HepG2 (cell line): ENCODE measurements around the gene CNBD2. TPM values are rescaled to one million over a fixed set of nuclear protein-coding genes. Genes with fewer than 3 reads are reported as not detected.

Experiments
- ATAC-seq: fragments of 200-7000 bp; cut with Tn5 transposase; 3 replicates; pipeline ENCODE4 v1.9.1; 2020; ENCODE audit warnings: mild to moderate bottlenecking, moderate library complexity
- BruUV-seq: library from RNA; stranded (reverse); fragments of 400-500 nt; replicated peaks from 2 replicates; lab custom pipeline; 2021; lab: Mats Ljungman, UMichigan
- CTCF ChIA-PET: fragments of 300-600 bp; formaldehyde crosslinking; extraction: SDS; loops from one replicate; lab custom pipeline; 2021; ENCODE audit warnings: low total read pairs, inconsistent platforms, low intra/inter-chr PET ratio; lab: Yijun Ruan, JAX
- POLR2A ChIA-PET: fragments of 350-600 bp; sonication (Branson Sonifier 250); formaldehyde crosslinking; loops from one replicate; lab custom pipeline; 2020; ENCODE audit warnings: antibody characterized with exemption, inconsistent platforms; lab: Yijun Ruan, JAX
- DNase-seq: peaks from one replicate; pipeline ENCODE4 v3.0.0-alpha.2; 2015; ENCODE audit warnings: low spot score
- FAIRE-seq: peaks from 3 replicates; lab custom pipeline; 2011; peaks lifted over from hg19 to GRCh38; lab: Jason Lieb, UNC
- H2AFZ ChIP-seq: one replicate; pipeline ENCODE4 v1.6.1; 2011; ENCODE audit warnings: low read length, inconsistent platforms
- H3K27ac ChIP-seq: fragments of 300-600 bp; 3 replicates; pipeline ENCODE4 v1.8.0; 2011; ENCODE audit warnings: mixed run types, mild to moderate bottlenecking, mixed read lengths, low read length, inconsistent platforms; ENCODE audit not compliant: insufficient read depth; ENCODE audit errors: extremely low read length
- H3K27me3 ChIP-seq, 2 experiments: fragments of 200-600 bp in 1 of 2; 2 replicates in 1 of 2; 3 replicates in 1 of 2; pipeline versions ENCODE4 v1.6.0 to v1.8.0; 2011; ENCODE audit warnings: low read length in 2 of 2, mild to moderate bottlenecking in 2 of 2, moderate library complexity in 2 of 2, inconsistent platforms in 1 of 2; ENCODE audit not compliant: insufficient read depth in 2 of 2, control insufficient read depth in 1 of 2
- H3K36me3 ChIP-seq, 2 experiments: fragments of 200-600 bp in 1 of 2; replicated peaks in 1 of 2; 2 replicates in 1 of 2; 3 replicates in 1 of 2; pipeline versions ENCODE4 v1.5.1 to v1.8.0; 2011; ENCODE audit warnings: low read length in 2 of 2, inconsistent platforms in 1 of 2; ENCODE audit not compliant: insufficient read depth in 2 of 2, control insufficient read depth in 1 of 2
- H3K4me1 ChIP-seq: 2 replicates; pipeline ENCODE4 v1.5.1; 2012; ENCODE audit warnings: low read length, inconsistent platforms; ENCODE audit not compliant: insufficient read depth
- H3K4me2 ChIP-seq: 2 replicates; pipeline ENCODE4 v1.6.0; 2011; ENCODE audit warnings: low read depth, low read length, inconsistent platforms
- H3K4me3 ChIP-seq, 3 experiments: fragments of 200-600 bp in 1 of 3; sonication (generic), shearing (Covaris generic) in 1 of 3; replicated peaks in 1 of 3; 2 replicates each; pipeline ENCODE4 v1.5.1; 2011 to 2016; ENCODE audit warnings: low read length in 3 of 3, inconsistent platforms in 2 of 3, low read depth in 2 of 3, mild to moderate bottlenecking in 2 of 3, control low read depth in 1 of 3, mixed read lengths in 1 of 3; ENCODE audit not compliant: insufficient read depth in 1 of 3
- H3K79me2 ChIP-seq: one replicate; pipeline ENCODE4 v1.6.1; 2011; ENCODE audit warnings: low read length, inconsistent platforms; ENCODE audit not compliant: insufficient read depth
- H3K9ac ChIP-seq: 2 replicates; pipeline ENCODE4 v1.6.0; 2011; ENCODE audit warnings: mild to moderate bottlenecking, low read depth, low read length, inconsistent platforms; ENCODE audit not compliant: insufficient read depth
- H3K9me3 ChIP-seq: 2 replicates; pipeline ENCODE4 v1.5.1; 2012; ENCODE audit warnings: mild to moderate bottlenecking, low read length
- H4K20me1 ChIP-seq: 2 replicates; pipeline ENCODE4 v1.6.0; 2011; ENCODE audit warnings: inconsistent platforms, mild to moderate bottlenecking, low read length, moderate library complexity; ENCODE audit not compliant: insufficient read depth
- CAMTA2 ChIP-seq: sonication (generic); formaldehyde crosslinking; IDR thresholded peaks from 2 replicates; pipeline ENCODE4 v1.4.0; 2020; ENCODE audit warnings: mild to moderate bottlenecking, missing genetic modification reagents, borderline replicate concordance
- FOXA3 ChIP-seq: IDR thresholded peaks from 2 replicates; pipeline ENCODE4 v1.6.1; 2016; ENCODE audit warnings: missing genetic modification reagents, missing compliant biosample characterization
- FOXO1 ChIP-seq: sonication (generic); formaldehyde crosslinking; IDR thresholded peaks from 2 replicates; pipeline ENCODE4 v1.4.0; 2020; ENCODE audit warnings: missing genetic modification reagents
- GABPB1 ChIP-seq: IDR thresholded peaks from 2 replicates; pipeline ENCODE4 v1.6.1; 2016; ENCODE audit warnings: mild to moderate bottlenecking, missing genetic modification reagents, moderate library complexity, missing compliant biosample characterization
- KAT7 ChIP-seq: IDR thresholded peaks from 2 replicates; pipeline ENCODE4 v1.6.1; 2018; ENCODE audit warnings: borderline replicate concordance, missing compliant biosample characterization
- MAZ ChIP-seq, 2 experiments: sonication (generic) in 1 of 2; formaldehyde crosslinking in 1 of 2; IDR thresholded peaks; 2 replicates each; pipeline versions ENCODE4 v1.5.0 to v1.6.1; 2012 to 2020; ENCODE audit warnings: low read depth in 2 of 2, mild to moderate bottlenecking in 2 of 2, borderline replicate concordance in 1 of 2, improper control_type of control experiment in 1 of 2, low read length in 1 of 2, missing genetic modification reagents in 1 of 2, moderate library complexity in 1 of 2
- SMAD3 ChIP-seq: sonication (generic); formaldehyde crosslinking; IDR thresholded peaks from 2 replicates; pipeline ENCODE4 v1.4.0; 2020; ENCODE audit warnings: missing genetic modification reagents
- TBX2 ChIP-seq: sonication (generic); formaldehyde crosslinking; IDR thresholded peaks from 2 replicates; pipeline ENCODE4 v1.5.0; 2020; ENCODE audit warnings: missing genetic modification reagents, mild to moderate bottlenecking, borderline replicate concordance
- ZFX ChIP-seq: sonication (generic); formaldehyde crosslinking; IDR thresholded peaks from 2 replicates; pipeline ENCODE4 v1.4.0; 2020; ENCODE audit warnings: mild to moderate bottlenecking, low read depth, missing genetic modification reagents, moderate library complexity
- ZNF205 ChIP-seq: IDR thresholded peaks from 2 replicates; pipeline ENCODE4 v1.6.1; 2018; ENCODE audit warnings: missing biosample characterization, missing genetic modification reagents
- ZNF34 ChIP-seq: sonication (generic); formaldehyde crosslinking; IDR thresholded peaks from 2 replicates; pipeline ENCODE4 v1.4.0; 2020; ENCODE audit warnings: mild to moderate bottlenecking, missing genetic modification reagents, borderline replicate concordance
- ZNF768 ChIP-seq: sonication (generic); formaldehyde crosslinking; IDR thresholded peaks from 2 replicates; pipeline ENCODE4 v1.4.0; 2020; ENCODE audit warnings: missing genetic modification reagents
- ZNF788 ChIP-seq: sonication (generic); formaldehyde crosslinking; IDR thresholded peaks from 2 replicates; pipeline ENCODE4 v1.5.0; 2020; ENCODE audit warnings: mild to moderate bottlenecking, missing genetic modification reagents, borderline replicate concordance
- ZSCAN22 ChIP-seq: sonication (generic); formaldehyde crosslinking; IDR thresholded peaks from 2 replicates; pipeline ENCODE4 v1.4.0; 2020; ENCODE audit warnings: mild to moderate bottlenecking, missing genetic modification reagents
- WGBS: methylation state at CpG from one replicate; pipeline ENCODE4 v1.1.6; 2017; ENCODE audit warnings: low lambda C conversion rate; 5-methylcytosine and 5-hydroxymethylcytosine counted together
- in situ Hi-C: cut with HindIII; loops from 2 replicates; pipeline ENCODE4 v1.10.0; 2017; ENCODE audit warnings: low pct_unique_long_range_greater_than_20kb; ENCODE audit not compliant: extremely low pct_ligation_motif_present
- intact Hi-C: fragments of 100-400 bp; cut with micrococcal nuclease; formaldehyde crosslinking; loops from one replicate; pipeline ENCODE4 v1.10.0; 2022; ENCODE audit not compliant: unreplicated experiment
- polyA plus RNA-seq, 8 experiments: library from polyadenylated mRNA; depleted of rRNA in 3 of 8; stranded (reverse) in 7 of 8; unstranded in 1 of 8; fragments of >200 nt; fragmentation: Illumina TruSeq in 4 of 8; extraction: Trizol in 4 of 8; gene quantifications; 2 replicates each; pipeline versions ENCODE4 v1.2.1 to v1.2.3, GENCODE V29; 2011 to 2016; ENCODE audit warnings: low read depth in 4 of 8, missing spikeins in 1 of 8, mixed read lengths in 1 of 8; ENCODE audit not compliant: insufficient read depth in 1 of 8
- total RNA-seq, 5 experiments: library from RNA; depleted of rRNA; stranded (reverse); fragments of >200 nt; fragmentation: Illumina TruSeq; extraction: Trizol; gene quantifications; 2 replicates each; pipeline ENCODE4 v1.2.3, GENCODE V29; 2016; ENCODE audit warnings: low read depth in 1 of 5
- TF ChIP-seq, protein P1 (sequence below), 2 experiments: sonication (generic) in 1 of 2; formaldehyde crosslinking in 1 of 2; IDR thresholded peaks; 2 replicates each; pipeline versions ENCODE4 v1.6.1 to v1.9.0; 2014 to 2022; ENCODE audit warnings: antibody characterized with exemption in 1 of 2, borderline replicate concordance in 1 of 2, inconsistent platforms in 1 of 2, low read depth in 1 of 2, missing genetic modification reagents in 1 of 2
- TF ChIP-seq, protein P2 (sequence below): sonication (generic); formaldehyde crosslinking; IDR thresholded peaks from 2 replicates; pipeline ENCODE4 v1.5.0; 2020; ENCODE audit warnings: mild to moderate bottlenecking, missing genetic modification reagents

Gene CNBD2
- total and polyA plus RNA-seq, 2 of the 13 experiments (the other 11 are each of a cell fraction or from before 2014, with no cell fraction given), result 12.4 to 22.8 TPM

DNA sequence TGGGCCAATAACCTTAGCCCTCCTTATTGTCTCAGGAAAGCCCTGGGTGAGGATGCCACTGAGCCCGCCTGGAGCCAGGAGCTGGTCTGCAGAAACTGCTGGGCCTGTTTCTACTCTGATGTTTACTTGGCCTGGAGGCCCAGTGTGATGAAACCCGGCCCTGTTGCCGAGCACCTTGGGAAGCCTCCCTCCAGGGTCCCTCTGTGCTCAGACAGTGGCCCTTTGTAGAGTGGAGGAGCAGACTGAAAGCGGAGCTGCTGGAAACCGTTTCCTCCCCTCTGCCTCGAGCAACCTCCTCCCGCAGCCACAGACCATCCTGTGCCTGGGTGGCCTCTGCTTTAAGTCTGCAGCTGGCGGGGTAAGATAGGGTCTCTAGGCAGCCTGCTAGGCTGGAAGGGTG lies 102.1 kb downstream of the CNBD2 start:
- Histone ChIP-seq H3K27me3 (peaks cover 0 to 4% of the 10 kb centered on the region in 2 experiments; a peak in 2 of 5 replicates), H3K4me1 (peaks cover 39% of the 10 kb centered on the region), H3K79me2 (no peaks in the 10 kb centered on the region), H3K9me3 (no peaks in the 10 kb centered on the region), H2AFZ (no peak overlapping the region), H3K36me3 (no peaks in the 10 kb centered on the region), H3K27ac (no peak overlapping the region), H3K4me3 (peak overlapping the region in 1 of 3 experiments; percentile 45; a peak in 1 of 6 replicates), H4K20me1 (no peaks in the 10 kb centered on the region), H3K9ac (peak overlapping the region; percentile 3; the same call in 1 of the 2 replicates), H3K4me2 (peak overlapping the region; percentile 71)
- CTCF ChIA-PET, result no interaction called here
- BruUV-seq, result no TSS peak
- in situ Hi-C loops, result no loop called here
- WGBS, result 10% methylated on average over 4 of the region's 8 CpGs
- ATAC-seq (peak; percentile 93), FAIRE-seq (peak; percentile 76), DNase-seq (peak; percentile 78)
- intact Hi-C loops, result loop anchor here (1.0 kb wide), 1 partner anchor 75 kb away; no protein-coding TSS in a partner anchor
- POLR2A ChIA-PET, result interaction anchor here (0.7 to 1.5 kb wide), 6 partner anchors 19 to 202 kb away, joined by 3 to 6 read pairs (median 3); partner anchors contain the start of gene SCAND1
- TF ChIP-seq, protein P1, sequence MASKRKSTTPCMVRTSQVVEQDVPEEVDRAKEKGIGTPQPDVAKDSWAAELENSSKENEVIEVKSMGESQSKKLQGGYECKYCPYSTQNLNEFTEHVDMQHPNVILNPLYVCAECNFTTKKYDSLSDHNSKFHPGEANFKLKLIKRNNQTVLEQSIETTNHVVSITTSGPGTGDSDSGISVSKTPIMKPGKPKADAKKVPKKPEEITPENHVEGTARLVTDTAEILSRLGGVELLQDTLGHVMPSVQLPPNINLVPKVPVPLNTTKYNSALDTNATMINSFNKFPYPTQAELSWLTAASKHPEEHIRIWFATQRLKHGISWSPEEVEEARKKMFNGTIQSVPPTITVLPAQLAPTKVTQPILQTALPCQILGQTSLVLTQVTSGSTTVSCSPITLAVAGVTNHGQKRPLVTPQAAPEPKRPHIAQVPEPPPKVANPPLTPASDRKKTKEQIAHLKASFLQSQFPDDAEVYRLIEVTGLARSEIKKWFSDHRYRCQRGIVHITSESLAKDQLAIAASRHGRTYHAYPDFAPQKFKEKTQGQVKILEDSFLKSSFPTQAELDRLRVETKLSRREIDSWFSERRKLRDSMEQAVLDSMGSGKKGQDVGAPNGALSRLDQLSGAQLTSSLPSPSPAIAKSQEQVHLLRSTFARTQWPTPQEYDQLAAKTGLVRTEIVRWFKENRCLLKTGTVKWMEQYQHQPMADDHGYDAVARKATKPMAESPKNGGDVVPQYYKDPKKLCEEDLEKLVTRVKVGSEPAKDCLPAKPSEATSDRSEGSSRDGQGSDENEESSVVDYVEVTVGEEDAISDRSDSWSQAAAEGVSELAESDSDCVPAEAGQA (IDR thresholded peaks at IDR 0.05; ENCODE audit: low read depth), result 0 out of 2 replicates have a peak, but pooled peaks have one; percentile 14
- TF ChIP-seq, protein P1 (CRISPR knock-in tag; IDR thresholded peaks at IDR 0.05; ENCODE audit: borderline replicate concordance), result no peak
- peak; percentile 50; the same call in 1 of the 2 replicates for TF ChIP-seq TBX2 (CRISPR knock-in tag)
- TF ChIP-seq ZNF788, result peak; percentile 48; the same call in 1 of the 2 replicates
- 0 out of 2 replicates have a peak, but pooled peaks have one; percentile 21 for TF ChIP-seq ZNF34 (CRISPR knock-in tag)
- peak; percentile 91 for TF ChIP-seq ZFX (CRISPR knock-in tag)
- 0 out of 2 replicates have a peak, but pooled peaks have one; percentile 44 for TF ChIP-seq SMAD3
- peak; percentile 44; the same call in 1 of the 2 replicates for TF ChIP-seq GABPB1
- TF ChIP-seq FOXO1, result peak; percentile 90
- TF ChIP-seq ZNF205, result peak; percentile 34; the same call in 1 of the 2 replicates
- TF ChIP-seq CAMTA2 (CRISPR knock-in tag), result no peak
- TF ChIP-seq ZNF768 (CRISPR knock-in tag), result peak; percentile 53; the same call in 1 of the 2 replicates
- TF ChIP-seq KAT7 (CRISPR knock-in tag), result no peak
- TF ChIP-seq ZSCAN22, result no peak
- TF ChIP-seq MAZ (IDR thresholded peaks at IDR 0.05; ENCODE audit: borderline replicate concordance, low read depth, low read length), result no peak
- peak; percentile 39; the same call in 1 of the 2 replicates for TF ChIP-seq MAZ (CRISPR knock-in tag; IDR thresholded peaks at IDR 0.05; ENCODE audit: low read depth)
- peak; percentile 90 for TF ChIP-seq FOXA3 (CRISPR knock-in tag)
- TF ChIP-seq, protein P2, sequence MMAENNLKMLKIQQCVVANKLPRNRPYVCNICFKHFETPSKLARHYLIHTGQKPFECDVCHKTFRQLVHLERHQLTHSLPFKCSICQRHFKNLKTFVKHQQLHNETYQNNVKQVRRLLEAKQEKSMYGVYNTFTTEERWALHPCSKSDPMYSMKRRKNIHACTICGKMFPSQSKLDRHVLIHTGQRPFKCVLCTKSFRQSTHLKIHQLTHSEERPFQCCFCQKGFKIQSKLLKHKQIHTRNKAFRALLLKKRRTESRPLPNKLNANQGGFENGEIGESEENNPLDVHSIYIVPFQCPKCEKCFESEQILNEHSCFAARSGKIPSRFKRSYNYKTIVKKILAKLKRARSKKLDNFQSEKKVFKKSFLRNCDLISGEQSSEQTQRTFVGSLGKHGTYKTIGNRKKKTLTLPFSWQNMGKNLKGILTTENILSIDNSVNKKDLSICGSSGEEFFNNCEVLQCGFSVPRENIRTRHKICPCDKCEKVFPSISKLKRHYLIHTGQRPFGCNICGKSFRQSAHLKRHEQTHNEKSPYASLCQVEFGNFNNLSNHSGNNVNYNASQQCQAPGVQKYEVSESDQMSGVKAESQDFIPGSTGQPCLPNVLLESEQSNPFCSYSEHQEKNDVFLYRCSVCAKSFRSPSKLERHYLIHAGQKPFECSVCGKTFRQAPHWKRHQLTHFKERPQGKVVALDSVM (CRISPR knock-in tag), result peak; percentile 70
